ENCODE data around the gene GTF2F2. TPM values are rescaled to one million over a fixed set of nuclear protein-coding genes. Genes with fewer than 3 reads are reported as not detected.

The GTF2F2 gene
- total and polyA plus RNA-seq, 2 donors (not counting 3 experiments of a cell fraction or from before 2014, with no cell fraction given): 7.5 to 23.6 TPM

DNA sequence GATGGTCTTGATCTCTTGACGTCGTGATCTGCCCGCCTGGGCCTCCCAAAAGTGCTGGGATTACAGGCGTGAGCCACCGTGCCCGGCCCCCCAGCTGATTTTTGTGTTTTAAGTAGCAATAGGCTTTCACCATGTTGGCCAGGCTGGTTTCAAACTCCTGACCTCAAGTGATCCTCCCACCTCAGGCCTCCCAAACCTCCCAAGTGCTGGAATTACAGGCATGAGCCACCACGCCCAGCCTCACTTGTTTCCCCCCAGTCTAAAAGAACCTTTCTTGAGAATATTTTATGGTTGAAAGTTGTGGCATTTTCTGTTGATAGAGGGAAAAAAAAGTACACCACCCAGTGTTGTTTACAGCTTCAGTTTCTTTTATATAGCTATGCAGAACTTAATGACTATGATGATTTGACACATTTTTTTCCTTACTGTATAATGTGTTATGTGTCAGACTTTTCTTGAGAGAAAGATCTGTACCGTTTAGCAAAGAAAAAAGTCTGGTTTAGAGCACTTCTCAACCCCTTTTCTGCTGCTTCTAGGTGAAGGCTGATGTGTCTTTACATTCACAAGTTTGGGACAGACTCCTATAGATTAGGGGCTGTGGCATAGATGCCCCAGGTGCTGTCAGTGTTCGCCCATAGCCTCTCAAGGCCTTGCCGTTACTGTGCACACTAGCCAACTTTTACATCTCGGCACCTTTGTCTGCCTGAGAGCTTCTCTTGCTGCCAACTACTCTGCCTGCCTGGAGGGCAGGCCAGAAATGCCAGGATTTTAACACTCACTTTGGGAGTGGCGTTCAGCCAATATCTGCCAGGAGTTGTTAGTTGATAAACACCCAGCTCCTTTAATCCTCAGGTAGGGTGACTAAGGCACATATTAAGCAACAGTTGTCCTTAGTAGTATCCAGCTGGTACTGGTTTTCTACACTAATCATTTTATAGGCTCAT lies 47.6 kb downstream of the GTF2F2 start:
- Histone ChIP-seq H3K9me1 (replicated peaks; ENCODE audit: control insufficient read depth, extremely low read depth, insufficient read depth, low read length) (no peaks in the 10 kb centered on the region), H4K20me1 (replicated peaks; ENCODE audit: control insufficient read depth, extremely low read depth, insufficient read depth, low read length) (no peaks in the 10 kb centered on the region), H3K27me3 (ENCODE audit: control insufficient read depth in 2 of 2, insufficient read depth in 2 of 2, low read length in 2 of 2) (no peaks in the 10 kb centered on the region), H3K36me3 (ENCODE audit: control insufficient read depth in 2 of 2, extremely low read depth in 1 of 2, insufficient read depth in 2 of 2, low read length in 2 of 2) (no peaks in the 10 kb centered on the region), H3K79me2 (ENCODE audit: control insufficient read depth, insufficient read depth, low read length) (peaks cover 8% of the 10 kb centered on the region), H3K9me3 (replicated peaks; ENCODE audit: control insufficient read depth, insufficient read depth, low read length) (no peaks in the 10 kb centered on the region), H2AFZ (ENCODE audit: low read depth, low read length) (no peak overlapping the region), H3K4me2 (ENCODE audit: insufficient read depth, low read length) (no peak overlapping the region), H3K4me3 (replicated peaks in 1 of 3; ENCODE audit: insufficient read depth in 1 of 3, low read depth in 1 of 3, low read length in 3 of 3) (no peak overlapping the region), H3K27ac (ENCODE audit: insufficient read depth, low read depth, low read length) (no peak overlapping the region), H3K9ac (replicated peaks; ENCODE audit: extremely low read depth, insufficient read depth, low read length) (no peak overlapping the region), H3K4me1 (ENCODE audit: control insufficient read depth, extremely low read depth, insufficient read depth, low read length) (peaks cover 4% of the 10 kb centered on the region)
- no TSS peak for BruUV-seq (replicated peaks)
- TF ChIP-seq GATA2 (IDR thresholded peaks at IDR 0.05; ENCODE audit: insufficient read depth, insufficient read length, low read depth, low read length) (no peak), EZH2 (IDR thresholded peaks at IDR 0.05; ENCODE audit: borderline replicate concordance, low read depth, low read length, severe bottlenecking) (no peak), POLR2A (IDR thresholded peaks at IDR 0.05; ENCODE audit: low read depth, low read length) (no peak)
- POLR2A ChIA-PET: no interaction called here
- DNase-seq (ENCODE audit: low read depth, low spot score) (no peak), FAIRE-seq (no peak)
- intact Hi-C loops (cut with micrococcal nuclease) (no loop called here), dilution Hi-C loops (cut with MboI; ENCODE audit: extremely low pct_ligation_motif_present, low sequenced_read_pairs) (no loop called here)
- CTCF ChIA-PET: interaction anchor here (0.6 to 1.5 kb wide), 5 partner anchors 14 to 65 kb away, joined by 3 to 4 read pairs (median 3); no protein-coding TSS in a partner anchor

DNA sequence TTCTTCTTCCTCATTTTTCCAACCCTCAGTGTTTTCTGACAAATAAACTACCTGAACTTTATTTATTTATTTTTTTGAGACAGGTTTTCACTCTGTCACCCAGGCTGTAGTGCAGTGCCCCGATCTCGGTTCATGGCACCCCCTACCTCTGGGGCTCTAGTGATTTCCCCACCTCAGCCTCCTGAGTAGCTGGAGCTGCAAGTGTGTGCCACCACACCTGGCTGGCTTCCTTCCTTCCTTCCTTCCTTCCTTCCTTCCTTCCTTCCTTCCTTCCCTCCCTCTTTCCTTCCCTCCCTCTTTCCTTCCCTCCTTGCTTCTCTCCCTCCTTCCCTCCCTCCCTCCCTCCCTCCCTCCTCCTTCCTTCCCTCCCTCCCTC lies 48.2 kb downstream of the GTF2F2 start:
- Histone ChIP-seq H3K9ac (replicated peaks; ENCODE audit: extremely low read depth, insufficient read depth, low read length) (no peak overlapping the region), H3K27ac (ENCODE audit: insufficient read depth, low read depth, low read length) (no peak overlapping the region), H3K4me1 (ENCODE audit: control insufficient read depth, extremely low read depth, insufficient read depth, low read length) (no peaks in the 10 kb centered on the region), H3K36me3 (ENCODE audit: control insufficient read depth in 2 of 2, extremely low read depth in 1 of 2, insufficient read depth in 2 of 2, low read length in 2 of 2) (no peaks in the 10 kb centered on the region), H2AFZ (ENCODE audit: low read depth, low read length) (no peak overlapping the region), H4K20me1 (replicated peaks; ENCODE audit: control insufficient read depth, extremely low read depth, insufficient read depth, low read length) (no peaks in the 10 kb centered on the region), H3K79me2 (ENCODE audit: control insufficient read depth, insufficient read depth, low read length) (peaks cover 10% of the 10 kb centered on the region), H3K9me3 (replicated peaks; ENCODE audit: control insufficient read depth, insufficient read depth, low read length) (no peaks in the 10 kb centered on the region), H3K27me3 (ENCODE audit: control insufficient read depth in 2 of 2, insufficient read depth in 2 of 2, low read length in 2 of 2) (no peaks in the 10 kb centered on the region), H3K9me1 (replicated peaks; ENCODE audit: control insufficient read depth, extremely low read depth, insufficient read depth, low read length) (no peaks in the 10 kb centered on the region), H3K4me2 (ENCODE audit: insufficient read depth, low read length) (no peak overlapping the region), H3K4me3 (replicated peaks in 1 of 3; ENCODE audit: insufficient read depth in 1 of 3, low read depth in 1 of 3, low read length in 3 of 3) (no peak overlapping the region)
- TF ChIP-seq POLR2A (IDR thresholded peaks at IDR 0.05; ENCODE audit: low read depth, low read length): no peak
- no peak for TF ChIP-seq JUN (IDR thresholded peaks at IDR 0.05; ENCODE audit: borderline replicate concordance, insufficient read depth, insufficient read length, low read depth)
- no peak for TF ChIP-seq FOS (IDR thresholded peaks at IDR 0.05; ENCODE audit: borderline replicate concordance, insufficient read depth, low read length)
- no peak for TF ChIP-seq EZH2 (IDR thresholded peaks at IDR 0.05; ENCODE audit: borderline replicate concordance, low read depth, low read length, severe bottlenecking)
- TF ChIP-seq, protein P1, sequence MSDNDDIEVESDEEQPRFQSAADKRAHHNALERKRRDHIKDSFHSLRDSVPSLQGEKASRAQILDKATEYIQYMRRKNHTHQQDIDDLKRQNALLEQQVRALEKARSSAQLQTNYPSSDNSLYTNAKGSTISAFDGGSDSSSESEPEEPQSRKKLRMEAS (IDR thresholded peaks at IDR 0.05; ENCODE audit: insufficient read depth, insufficient read length): no peak
- no peak for TF ChIP-seq GATA2 (IDR thresholded peaks at IDR 0.05; ENCODE audit: insufficient read depth, insufficient read length, low read depth, low read length)
- no peak for TF ChIP-seq POLR2AphosphoS5 (IDR thresholded peaks at IDR 0.05; ENCODE audit: insufficient read depth, low read depth, low read length)
- TF ChIP-seq, protein P2, sequence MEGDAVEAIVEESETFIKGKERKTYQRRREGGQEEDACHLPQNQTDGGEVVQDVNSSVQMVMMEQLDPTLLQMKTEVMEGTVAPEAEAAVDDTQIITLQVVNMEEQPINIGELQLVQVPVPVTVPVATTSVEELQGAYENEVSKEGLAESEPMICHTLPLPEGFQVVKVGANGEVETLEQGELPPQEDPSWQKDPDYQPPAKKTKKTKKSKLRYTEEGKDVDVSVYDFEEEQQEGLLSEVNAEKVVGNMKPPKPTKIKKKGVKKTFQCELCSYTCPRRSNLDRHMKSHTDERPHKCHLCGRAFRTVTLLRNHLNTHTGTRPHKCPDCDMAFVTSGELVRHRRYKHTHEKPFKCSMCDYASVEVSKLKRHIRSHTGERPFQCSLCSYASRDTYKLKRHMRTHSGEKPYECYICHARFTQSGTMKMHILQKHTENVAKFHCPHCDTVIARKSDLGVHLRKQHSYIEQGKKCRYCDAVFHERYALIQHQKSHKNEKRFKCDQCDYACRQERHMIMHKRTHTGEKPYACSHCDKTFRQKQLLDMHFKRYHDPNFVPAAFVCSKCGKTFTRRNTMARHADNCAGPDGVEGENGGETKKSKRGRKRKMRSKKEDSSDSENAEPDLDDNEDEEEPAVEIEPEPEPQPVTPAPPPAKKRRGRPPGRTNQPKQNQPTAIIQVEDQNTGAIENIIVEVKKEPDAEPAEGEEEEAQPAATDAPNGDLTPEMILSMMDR (IDR thresholded peaks at IDR 0.05; ENCODE audit: extremely low read depth in 1 of 2, insufficient read depth in 1 of 2, low read depth in 1 of 2, low read length in 2 of 2): no peak
- TF ChIP-seq MYC (IDR thresholded peaks at IDR 0.05; ENCODE audit: low read depth, low read length): no peak
- FAIRE-seq (no peak), DNase-seq (ENCODE audit: low read depth, low spot score) (no peak)
- dilution Hi-C loops (cut with MboI; ENCODE audit: extremely low pct_ligation_motif_present, low sequenced_read_pairs): no loop called here
- intact Hi-C loops (cut with micrococcal nuclease): no loop called here
- CTCF ChIA-PET: interaction anchor here (0.8 kb wide), 1 partner anchor 46 kb away, joined by 3 read pairs; no protein-coding TSS in a partner anchor
- BruUV-seq (replicated peaks): no TSS peak
- POLR2A ChIA-PET: no interaction called here
